NCI-H446 (cell line): ENCODE data around the gene EEF2K.

Experiments
- DNase-seq, 2 experiments: peaks; one replicate each; lab custom pipeline; 2025; lab: John Stamatoyannopoulos, UW

Gene EEF2K

DNA sequence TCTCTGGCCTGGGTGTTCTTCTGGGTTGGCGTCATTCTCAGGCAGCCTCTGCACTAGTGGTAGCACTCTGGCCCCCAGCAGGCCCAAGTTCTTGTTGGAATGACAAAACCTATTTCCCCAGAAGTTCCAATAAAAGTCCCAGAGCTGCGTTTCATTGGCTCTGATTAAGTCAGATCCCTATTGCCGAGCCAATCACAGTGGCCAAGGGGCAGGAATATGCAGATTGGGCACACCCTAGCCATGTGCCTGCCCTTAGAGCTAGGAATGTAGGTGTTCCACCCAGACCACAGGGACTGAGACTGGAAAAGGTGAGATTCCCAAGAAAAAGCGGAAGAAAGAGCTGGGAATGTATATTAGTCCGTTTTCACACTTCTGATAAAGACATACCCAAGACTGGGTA, 46.2 kb downstream of the EEF2K start:
- DNase-seq, result no peak

DNA sequence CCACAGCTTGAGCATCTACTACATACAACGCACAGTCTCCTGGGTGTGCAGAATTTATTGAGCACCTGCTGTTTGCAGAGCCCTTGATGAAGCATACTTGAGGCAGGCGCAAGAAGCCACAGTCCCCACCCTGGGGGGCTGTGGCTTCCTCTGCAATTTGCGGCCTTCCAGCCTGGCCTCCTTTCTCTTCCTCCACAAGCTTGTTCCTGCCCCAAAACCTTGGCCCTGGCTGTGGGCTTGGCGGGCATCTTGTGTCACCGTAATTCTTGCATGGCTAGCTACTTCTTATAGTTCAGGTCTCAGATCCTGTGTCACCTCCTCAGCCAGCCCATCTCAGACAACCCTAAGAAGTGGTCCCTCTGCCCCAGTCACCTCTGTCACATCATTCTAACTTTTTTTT, 47.2 kb downstream of the EEF2K start:
- DNase-seq, result no peak

DNA sequence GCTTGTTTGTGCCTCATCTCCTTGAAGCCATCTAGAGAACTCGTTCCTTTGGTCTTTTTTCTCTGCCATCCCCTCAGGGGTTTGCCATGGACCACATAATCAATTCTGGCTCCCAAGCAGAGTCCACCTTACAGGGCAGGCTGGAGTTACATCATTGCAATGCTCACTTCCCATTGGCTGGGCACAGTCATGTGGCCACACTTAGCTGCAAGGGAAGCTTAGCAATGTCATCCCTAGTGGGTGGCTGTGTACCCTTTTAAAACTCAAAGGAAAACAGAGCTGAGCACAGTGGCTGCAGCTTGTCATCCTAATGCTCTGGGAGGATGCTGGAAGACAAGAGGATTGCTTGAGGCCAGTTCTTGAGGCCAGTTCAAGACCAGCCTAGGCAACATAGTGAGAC, 49.3 kb downstream of the EEF2K start:
- no peak for DNase-seq

DNA sequence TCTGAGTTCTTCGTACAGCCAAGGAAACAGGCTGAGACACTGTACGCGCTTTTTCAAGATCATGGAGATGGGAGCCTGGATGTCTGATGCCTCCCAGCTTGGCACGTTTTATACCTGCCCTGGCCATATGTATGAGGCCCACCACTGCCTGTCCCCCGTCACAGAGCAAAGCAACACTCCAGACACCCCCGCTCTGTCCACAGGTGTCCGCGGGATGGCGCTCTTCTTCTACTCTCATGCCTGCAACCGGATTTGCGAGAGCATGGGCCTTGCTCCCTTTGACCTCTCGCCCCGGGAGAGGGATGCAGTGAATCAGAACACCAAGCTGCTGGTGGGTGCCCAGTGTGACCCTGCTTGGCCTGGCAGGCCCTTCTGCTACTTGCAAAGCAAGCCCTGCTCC, 51.4 kb downstream of the EEF2K start:
- no peak for DNase-seq

DNA sequence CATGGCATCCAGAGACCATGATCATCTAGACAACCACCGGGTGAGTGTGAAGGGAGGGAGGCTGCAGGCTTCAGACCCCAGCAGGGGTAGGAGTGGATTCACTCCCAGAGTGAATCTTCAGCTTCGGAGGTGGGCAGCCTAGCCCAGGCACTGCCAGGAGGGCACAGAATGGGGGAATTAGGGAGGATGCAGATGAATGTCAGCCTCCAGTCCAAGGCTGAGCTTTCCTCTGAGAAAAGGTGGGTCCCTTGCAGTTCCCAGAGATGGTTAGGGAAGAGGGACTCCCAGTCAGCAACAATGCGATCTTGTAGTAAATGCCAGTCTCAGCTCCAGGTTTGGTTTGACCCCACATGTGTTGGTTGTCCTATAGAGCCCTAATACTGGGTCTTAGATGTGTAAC, 54.4 kb downstream of the EEF2K start:
- no peak for DNase-seq

DNA sequence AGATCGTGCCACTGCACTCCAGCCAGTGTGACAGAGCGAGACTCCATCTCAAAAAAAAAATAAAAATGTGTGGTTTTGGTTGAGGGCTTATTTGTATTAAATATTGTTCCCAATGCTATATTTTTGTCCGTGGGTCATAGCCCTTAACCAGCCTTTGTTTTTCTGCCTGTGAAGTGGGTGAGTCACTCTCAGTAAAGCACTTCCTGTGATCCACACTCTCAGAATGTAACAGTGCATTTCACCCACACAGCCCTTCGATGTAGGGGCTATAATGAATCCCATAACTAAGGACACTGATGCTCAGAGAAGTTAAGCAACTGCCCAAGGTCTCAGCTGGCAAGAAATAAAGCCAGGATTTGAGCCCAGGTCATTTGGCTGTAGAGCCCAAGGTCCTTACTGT, 56.4 kb downstream of the EEF2K start:
- no peak for DNase-seq

DNA sequence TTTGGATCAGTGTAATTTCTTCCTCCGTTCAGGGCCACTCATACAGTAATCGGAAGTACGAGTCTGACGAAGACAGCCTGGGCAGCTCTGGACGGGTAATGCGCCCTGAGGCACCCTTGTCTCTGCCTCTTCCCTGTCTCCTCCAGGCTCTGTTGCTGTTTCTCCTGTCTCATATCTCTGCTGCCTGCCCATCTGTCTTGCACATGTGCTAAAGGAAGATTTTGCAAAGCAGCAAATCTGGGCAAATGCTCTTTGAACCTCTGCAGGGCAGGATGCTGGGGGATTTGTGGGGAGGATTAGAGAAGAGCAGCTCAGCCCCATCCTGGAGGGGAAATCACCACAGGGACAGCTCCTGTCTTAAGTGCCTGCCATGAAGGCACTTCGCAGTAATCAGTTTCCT, 58.7 kb downstream of the EEF2K start:
- DNase-seq, result no peak

DNA sequence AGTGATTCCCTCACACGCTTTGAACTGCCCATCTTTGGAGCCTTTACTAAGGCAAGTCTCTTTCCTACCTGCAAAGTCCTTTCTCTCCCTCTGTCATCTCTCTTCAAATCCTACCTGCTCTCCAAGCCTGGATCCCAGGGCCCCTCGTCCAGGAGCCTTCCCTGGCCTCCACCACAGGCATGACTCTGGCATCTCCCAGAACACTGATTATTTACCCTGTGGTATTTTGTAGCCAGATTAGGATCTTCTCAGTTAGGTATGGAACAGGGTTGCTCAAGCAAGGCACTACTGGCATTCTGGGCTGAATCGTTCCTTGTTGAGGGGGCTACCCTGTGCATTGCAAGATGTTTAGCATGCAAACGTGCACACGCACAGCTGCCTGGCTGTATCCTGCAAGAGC, 59.3 kb downstream of the EEF2K start:
- DNase-seq, result no peak

DNA sequence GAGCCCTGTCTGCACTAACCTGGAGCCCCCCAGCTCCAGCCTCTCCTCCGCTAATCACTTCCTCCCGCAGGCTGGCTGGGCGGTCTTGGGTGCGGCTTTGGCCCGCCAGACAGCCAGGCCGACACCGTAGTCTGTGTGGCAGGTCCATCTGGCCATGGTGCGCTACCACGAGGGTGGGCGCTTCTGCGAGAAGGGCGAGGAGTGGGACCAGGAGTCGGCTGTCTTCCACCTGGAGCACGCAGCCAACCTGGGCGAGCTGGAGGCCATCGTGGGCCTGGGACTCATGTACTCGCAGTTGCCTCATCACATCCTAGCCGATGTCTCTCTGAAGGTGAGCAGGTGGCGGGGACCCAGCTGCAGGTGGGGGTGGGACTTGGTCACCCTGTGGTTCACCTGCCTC, 60.5 kb downstream of the EEF2K start:
- no peak for DNase-seq

DNA sequence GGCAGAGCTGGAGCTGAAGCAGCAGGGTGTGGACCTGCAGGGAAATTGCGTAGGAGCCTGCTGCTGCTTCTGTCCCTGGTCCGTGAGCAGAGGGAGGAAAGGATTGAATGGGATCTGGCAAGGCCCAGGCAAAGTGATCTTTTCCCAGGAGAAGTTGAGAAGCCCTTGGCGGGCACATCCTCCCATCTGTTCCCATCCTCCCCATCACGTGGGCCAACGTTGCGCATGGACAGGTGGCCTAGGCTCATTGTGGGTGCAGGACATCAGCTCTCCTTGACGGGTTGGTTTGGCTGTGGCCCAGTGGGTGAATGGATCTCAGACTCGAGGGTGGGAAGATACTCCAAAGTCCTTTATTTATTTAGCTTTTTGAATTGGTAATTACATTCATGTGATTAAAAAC, 61.7 kb downstream of the EEF2K start:
- peak in 1 of 2 experiments; percentile 44 for DNase-seq

DNA sequence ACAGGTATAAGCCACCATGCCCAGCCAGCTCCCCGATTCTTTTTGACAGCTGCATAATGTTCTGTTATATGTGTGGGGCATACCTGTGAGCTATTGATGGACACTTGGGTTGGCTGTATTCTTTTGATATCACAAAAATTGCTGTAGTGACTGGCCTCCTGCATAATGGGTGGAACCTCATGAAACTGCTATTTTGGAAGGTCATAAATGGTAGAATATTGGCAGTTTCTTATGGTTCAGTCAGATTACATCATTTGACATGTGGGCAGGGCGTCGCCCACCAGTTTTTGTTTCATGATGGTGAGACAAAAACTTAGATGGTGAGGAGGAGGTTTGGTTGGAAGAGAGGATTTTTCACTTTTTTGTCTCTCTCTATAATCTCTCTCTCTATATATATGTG, 64.4 kb downstream of the EEF2K start:
- DNase-seq, result no peak

DNA sequence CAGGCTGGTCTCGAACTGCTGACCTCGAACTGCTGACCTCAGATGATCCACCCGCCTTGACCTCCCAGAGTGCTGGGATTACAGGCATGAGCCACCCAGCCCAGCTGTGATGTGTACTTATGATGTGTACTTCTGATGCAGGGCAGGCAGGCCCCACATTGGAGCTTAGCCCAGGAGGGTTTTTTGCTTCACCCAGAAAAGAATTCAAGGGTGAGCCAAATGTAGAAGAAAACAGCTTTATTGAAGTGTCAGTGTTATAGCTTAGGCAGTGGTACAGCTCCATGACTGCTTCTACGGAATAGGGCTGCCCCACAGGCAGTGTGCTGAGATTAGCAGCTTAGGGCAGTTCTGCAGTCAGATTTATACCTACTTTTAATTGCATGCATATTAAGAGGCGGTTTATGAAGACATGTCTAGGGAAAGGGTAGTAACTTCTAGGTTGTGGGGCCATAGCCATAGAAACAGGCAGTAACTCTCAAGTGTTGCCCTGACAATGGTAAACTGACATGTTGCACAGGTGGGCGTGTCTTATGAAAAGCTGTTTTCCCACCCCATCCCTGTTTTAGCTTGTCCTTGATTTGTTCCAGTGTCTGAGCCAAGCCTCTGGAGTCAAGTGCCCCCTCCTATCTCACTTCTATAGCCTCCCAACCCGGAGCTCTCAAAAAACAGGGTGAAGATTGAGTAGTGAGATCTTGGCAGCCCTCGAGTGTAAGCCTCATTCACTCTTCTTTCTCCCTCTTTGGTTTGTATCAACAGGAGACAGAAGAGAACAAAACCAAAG, 67.0 kb downstream of the EEF2K start:
- no peak for DNase-seq

DNA sequence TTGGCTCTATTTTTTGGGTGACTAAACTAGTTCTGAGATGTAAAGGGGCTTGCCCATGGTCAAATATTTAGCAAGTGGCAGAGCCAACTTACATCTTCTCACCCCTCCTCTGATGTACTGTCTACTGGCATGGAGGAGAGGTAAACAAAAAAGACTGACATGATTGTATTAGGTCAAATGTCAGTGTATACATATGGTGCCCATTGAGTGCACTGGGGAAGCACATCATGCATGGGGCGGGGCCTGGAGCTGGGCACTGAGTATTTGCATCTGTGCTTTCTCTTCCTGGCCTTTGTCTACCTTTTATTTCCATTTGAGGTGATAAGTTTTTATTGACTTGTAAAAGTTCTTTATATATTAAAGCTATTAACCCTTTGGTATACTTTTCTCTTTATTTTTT, 68.8 kb downstream of the EEF2K start:
- no peak for DNase-seq

DNA sequence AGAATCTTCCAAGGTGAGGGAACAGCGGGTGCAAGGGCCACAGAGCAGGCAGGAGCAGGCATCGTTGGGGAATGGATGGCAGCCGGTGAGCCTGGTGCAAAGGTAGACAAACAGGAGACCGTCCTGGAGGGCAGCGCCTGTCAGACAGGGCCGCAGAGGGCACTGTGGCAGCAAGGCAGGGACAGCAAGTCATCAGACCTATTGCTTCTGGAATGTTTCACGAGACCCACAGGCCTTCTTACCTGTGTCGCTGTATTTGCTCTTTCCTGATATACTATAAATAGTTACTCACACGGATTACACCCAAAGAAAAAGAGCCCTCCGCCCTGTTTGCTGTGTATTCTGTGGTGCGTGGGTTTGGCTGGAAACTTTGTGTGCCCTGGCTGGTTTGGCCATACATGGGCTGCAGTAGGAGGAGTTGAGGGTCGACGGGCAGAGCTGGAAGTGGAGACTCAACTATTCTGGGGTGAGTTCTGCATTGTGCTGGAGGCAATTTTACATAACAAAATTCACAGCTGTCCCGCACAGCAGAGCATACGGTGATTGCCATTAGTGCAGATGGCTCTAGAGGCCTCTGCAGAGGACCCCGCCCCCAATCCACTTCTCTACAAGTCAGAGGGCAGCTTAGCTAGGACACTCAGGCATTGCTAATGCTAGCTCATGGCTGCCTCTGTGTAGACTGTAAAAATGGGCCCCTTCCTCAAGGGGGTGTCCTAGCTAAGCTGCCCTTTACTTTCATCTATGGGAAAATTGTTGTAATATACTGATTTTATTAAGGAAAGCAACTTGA, 72.6 kb downstream of the EEF2K start:
- no peak for DNase-seq

DNA sequence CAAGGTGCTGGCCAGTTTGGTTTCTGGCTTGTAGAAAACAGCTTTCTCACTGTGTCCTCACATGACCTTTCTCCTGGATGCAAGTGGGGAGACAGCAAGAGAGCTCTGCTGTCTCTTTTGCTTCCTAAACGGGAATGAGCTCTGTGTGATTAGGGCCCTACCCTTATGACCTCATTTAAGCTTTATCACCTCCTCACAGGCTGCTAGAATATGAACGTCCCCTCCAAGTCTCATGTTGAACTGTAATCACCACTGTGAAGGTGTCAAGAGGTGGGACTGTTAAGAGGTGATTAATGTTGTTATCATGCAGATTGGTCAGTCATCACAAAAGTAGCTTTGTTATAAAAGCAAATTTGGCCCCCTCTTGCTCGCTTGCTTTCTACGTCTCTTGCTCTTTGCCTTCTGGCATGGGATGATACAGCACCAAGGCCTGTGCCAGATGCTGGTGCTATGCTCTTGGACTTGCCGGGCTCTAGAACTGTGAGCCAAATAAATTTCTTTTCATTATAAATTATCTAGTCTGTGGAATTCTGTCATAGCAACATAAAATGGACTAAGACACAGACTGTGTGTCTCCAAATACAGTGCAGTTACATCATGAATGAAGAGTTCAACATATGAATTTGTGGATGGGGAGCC, 76.3 kb downstream of the EEF2K start:
- DNase-seq, result no peak

DNA sequence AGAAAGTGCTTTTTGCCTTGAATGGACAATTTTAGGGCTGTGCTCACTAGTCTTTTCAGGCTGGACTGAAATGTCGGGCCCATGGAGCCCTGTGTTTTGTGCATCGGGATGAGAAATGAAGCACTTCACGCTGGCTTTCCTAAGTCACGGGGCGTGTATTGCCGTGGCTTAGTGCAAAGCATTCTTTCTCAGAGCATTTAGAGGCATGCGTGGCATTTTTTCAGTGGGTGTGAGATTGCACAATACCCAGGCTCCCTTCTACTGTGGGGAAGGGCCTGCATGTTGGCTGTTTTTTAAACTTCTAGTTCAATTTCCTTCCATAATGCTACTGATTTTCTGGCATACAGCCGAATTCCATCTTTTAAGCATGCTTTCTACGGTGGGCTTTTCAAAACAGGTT, 78.6 kb downstream of the EEF2K start:
- DNase-seq, result no peak

DNA sequence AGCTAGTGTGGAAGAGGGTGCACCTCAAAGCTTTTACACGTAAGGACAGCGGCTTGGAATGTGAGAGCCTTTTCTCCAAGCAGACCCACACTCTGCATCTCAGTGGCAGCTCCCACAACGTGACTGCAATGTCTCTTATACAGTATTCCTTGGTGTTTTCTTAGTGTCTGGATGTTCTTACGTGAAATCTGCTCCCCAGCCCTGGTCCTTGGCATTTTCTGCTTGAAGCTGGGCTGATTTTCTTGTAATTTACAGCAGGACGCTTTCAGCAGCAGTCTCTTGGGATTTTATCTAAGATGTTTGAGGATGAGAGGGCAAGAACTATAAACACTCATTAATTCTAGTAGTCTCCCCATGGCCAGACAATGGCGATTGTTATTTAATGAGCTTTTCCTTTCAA, 79.0 kb downstream of the EEF2K start:
- no peak for DNase-seq

DNA sequence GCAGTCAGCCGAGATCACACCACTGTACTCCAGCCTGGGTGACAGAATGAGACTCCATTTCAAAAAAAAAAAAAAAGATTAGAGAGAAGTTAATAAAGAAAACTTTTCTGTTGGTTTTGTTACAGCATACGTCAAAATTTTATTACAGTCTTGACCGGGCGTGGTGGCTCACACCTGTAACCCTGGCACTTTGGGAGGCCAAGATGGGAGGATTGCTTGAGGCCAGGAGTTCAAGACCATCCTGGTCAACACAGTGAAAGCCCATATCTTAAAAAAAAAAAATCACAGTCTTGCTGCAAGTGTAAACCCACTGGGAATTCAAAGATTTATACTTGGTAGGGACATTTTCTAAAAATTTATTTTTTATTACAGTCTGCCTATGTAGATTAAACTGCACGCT, 84.9 kb downstream of the EEF2K start:
- DNase-seq, result no peak

DNA sequence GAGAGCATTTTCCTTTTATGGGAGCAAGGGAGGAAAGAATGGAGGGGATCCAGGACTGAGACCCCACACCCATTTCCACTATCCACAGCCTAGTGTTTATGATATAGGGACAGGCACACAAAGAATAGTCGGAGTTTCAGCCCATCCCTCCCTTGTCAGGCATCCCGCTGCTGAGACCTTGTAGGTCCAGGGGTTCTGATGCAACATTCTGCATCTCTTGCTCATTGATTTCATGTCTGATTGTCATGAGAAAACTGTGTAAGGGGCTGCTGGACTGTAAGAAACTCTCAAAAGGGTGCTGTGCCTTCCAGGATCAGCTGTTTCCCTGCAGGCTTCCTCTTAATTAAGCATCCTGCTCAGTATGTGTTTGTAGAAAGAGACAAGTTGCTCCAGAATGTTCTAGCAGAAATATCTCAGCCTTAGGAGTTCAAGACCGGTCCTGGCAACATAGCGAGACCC, 85.8 kb downstream of the EEF2K start:
- DNase-seq, result no peak

DNA sequence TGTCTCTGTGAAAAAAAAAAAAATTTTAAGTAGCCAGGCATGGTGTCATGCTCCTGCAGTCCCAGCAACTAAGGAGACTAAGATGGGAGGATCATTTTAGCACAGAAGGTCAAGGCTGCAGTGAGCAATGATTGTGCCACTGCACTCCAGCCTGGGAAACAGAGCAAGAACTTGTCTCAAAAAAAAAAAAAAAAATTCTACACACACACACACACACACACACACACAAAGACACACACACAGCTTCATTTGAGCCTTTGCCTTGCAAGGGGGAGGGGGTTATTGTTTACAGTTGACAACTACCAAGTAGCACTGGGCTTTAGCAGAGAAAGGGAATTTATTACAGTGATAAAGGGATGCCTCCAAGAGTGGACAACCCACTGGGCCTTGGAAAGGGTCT, 86.2 kb downstream of the EEF2K start:
- no peak for DNase-seq

DNA sequence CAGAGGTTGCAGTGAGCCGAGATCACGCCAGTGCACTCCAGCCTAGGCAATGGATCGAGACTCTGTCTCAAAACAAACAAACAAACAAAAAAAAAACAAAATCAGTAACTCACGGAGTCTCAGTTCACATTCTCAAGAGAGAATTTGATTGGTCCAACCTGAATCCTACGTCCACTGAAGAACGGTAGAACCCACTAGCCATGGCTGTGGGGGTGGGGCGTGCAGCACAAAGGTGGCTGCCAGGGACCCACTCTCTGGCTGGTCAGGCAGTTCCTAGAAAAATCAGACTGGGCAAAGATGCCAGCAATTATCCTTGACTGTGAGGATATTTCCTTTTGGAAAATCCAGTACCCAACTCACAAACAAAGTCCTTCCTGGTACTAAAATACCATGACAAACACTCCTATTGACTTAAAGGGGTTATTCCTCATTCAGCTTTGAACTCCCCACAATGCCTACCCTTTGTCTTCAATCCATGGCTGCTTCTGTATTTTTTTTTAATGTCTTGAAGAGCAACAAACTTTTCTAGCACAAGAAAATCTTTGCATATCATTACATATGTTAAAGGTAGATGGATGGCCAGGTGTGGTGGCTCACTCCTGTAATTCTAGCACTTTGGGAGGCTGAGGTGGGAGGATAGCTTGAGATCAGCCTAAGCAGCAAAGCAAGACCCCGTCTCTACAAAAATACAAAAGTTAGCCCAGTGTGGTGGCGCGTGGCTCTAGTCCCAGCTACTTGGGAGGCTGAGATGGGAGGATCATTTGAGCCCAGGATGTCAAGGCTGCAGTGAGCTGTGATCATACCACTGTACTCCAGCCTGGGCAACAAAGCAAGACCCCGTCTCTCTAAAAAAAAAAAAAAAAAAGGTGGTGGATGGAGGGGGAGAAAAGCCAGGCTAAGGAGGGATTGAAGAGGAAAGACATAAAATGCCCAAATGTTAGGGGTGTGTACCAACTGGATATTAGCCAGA, 87.3 kb downstream of the EEF2K start:
- DNase-seq, result no peak
